Endodermal cell (in vitro differentiated cells): ENCODE results near the gene GSTP1. TPM values are rescaled to one million over a fixed set of nuclear protein-coding genes. Genes with fewer than 3 reads are reported as not detected.
"Not testable (repeated sequence)": the region's sequence is repeated elsewhere in the genome, so short reads cannot be mapped to it uniquely, and the experiment has no call there.

ENCODE experiments used
- DNase-seq: peaks from one replicate; pipeline ENCODE4 v3.0.0-alpha.2; 2017
- H3K27ac ChIP-seq: 2 replicates; pipeline ENCODE4 v1.5.1; 2013; ENCODE audit warnings: mild to moderate bottlenecking, low read depth, low read length, moderate library complexity
- H3K27me3 ChIP-seq: 2 replicates; pipeline ENCODE4 v1.6.1; 2013; ENCODE audit warnings: mild to moderate bottlenecking, low read length, moderate library complexity; ENCODE audit not compliant: insufficient read depth, control insufficient read depth, poor library complexity, severe bottlenecking
- H3K36me3 ChIP-seq: 2 replicates; pipeline ENCODE4 v1.7.0; 2013; ENCODE audit warnings: mild to moderate bottlenecking, low read length, moderate library complexity; ENCODE audit not compliant: control insufficient read depth, insufficient read depth
- H3K4me1 ChIP-seq: one replicate; pipeline ENCODE4 v1.7.0; 2013; ENCODE audit warnings: low read length; ENCODE audit not compliant: control insufficient read depth, insufficient read depth
- H3K4me3 ChIP-seq: 2 replicates; pipeline ENCODE4 v1.5.1; 2013; ENCODE audit warnings: mild to moderate bottlenecking, low read length, moderate library complexity
- H3K9ac ChIP-seq: 2 replicates; pipeline ENCODE4 v1.6.1; 2013; ENCODE audit warnings: mild to moderate bottlenecking, low read length, moderate library complexity; ENCODE audit not compliant: poor library complexity, severe bottlenecking; ENCODE audit errors: extremely low read depth
- H3K9me3 ChIP-seq: 2 replicates; pipeline ENCODE4 v1.6.1; 2013; ENCODE audit warnings: mild to moderate bottlenecking, low read length, moderate library complexity; ENCODE audit not compliant: control insufficient read depth
- H3K27ac Mint-ChIP-seq: 2 replicates; pipeline ENCODE4 v1.8.0; 2020; ENCODE audit warnings: mixed read lengths
- H3K27me3 Mint-ChIP-seq: 2 replicates; pipeline ENCODE4 v1.8.0; 2021; ENCODE audit warnings: mild to moderate bottlenecking, mixed read lengths; ENCODE audit not compliant: insufficient read depth
- H3K36me3 Mint-ChIP-seq: 2 replicates; pipeline ENCODE4 v1.8.0; 2020; ENCODE audit warnings: low read depth, mixed read lengths
- H3K4me1 Mint-ChIP-seq: 2 replicates; pipeline ENCODE4 v1.8.0; 2020; ENCODE audit warnings: mixed read lengths
- H3K4me3 Mint-ChIP-seq: 2 replicates; pipeline ENCODE4 v1.8.0; 2020; ENCODE audit warnings: mild to moderate bottlenecking, moderate library complexity, mixed read lengths
- H3K9me3 Mint-ChIP-seq: 2 replicates; pipeline ENCODE4 v1.8.0; 2020; ENCODE audit warnings: mild to moderate bottlenecking, mixed read lengths
- WGBS, 2 experiments: methylation state at CpG; one replicate each; pipeline versions ENCODE4 v1.1.5 to v1.1.7; 2013; ENCODE audit warnings: missing lambda C conversion rate in 2 of 2, mixed read lengths in 1 of 2; ENCODE audit not compliant: insufficient coverage in 1 of 2, insufficient read length in 1 of 2; 5-methylcytosine and 5-hydroxymethylcytosine counted together
- total RNA-seq, 2 donors: library from RNA; stranded (reverse); fragmentation: NEBNext Ultra II Directional in 1 of 2; extraction: Animal tissue kit (Norgen Biotek cat#: 25700) in 1 of 2; gene quantifications; 2 replicates in 1 of 2; 3 replicates in 1 of 2; pipeline ENCODE4 v1.2.1, GENCODE V29; 2021
- TF ChIP-seq, protein P1 (sequence below): fragments of 200-600 bp; sonication (generic); conservative IDR thresholded peaks from 2 replicates; pipeline ENCODE4 v1.5.0; 2021; ENCODE audit warnings: antibody characterized with exemption, mild to moderate bottlenecking

Gene GSTP1
- total RNA-seq, 2 donors from 2014 or later = 1,359 to 1,473 TPM

- Mint-ChIP-seq H3K27ac (no peak overlapping the region), H3K27me3 (peaks cover 3% of the 10 kb centered on the region), H3K4me3 (no peak overlapping the region), H3K36me3 (no peaks in the 10 kb centered on the region), H3K9me3 (peaks cover 2% of the 10 kb centered on the region), H3K4me1 (peaks cover 6% of the 10 kb centered on the region)
- H3K9me3 ChIP-seq = no peaks in the 10 kb centered on the region
- H3K4me1 ChIP-seq = no peaks in the 10 kb centered on the region
- no peak for DNase-seq
- H3K9ac ChIP-seq = no peak overlapping the region
- H3K27ac ChIP-seq = no peak overlapping the region
- TF ChIP-seq, protein P1, sequence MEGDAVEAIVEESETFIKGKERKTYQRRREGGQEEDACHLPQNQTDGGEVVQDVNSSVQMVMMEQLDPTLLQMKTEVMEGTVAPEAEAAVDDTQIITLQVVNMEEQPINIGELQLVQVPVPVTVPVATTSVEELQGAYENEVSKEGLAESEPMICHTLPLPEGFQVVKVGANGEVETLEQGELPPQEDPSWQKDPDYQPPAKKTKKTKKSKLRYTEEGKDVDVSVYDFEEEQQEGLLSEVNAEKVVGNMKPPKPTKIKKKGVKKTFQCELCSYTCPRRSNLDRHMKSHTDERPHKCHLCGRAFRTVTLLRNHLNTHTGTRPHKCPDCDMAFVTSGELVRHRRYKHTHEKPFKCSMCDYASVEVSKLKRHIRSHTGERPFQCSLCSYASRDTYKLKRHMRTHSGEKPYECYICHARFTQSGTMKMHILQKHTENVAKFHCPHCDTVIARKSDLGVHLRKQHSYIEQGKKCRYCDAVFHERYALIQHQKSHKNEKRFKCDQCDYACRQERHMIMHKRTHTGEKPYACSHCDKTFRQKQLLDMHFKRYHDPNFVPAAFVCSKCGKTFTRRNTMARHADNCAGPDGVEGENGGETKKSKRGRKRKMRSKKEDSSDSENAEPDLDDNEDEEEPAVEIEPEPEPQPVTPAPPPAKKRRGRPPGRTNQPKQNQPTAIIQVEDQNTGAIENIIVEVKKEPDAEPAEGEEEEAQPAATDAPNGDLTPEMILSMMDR = no peak
- H3K36me3 ChIP-seq = no peaks in the 10 kb centered on the region
- H3K4me3 ChIP-seq = no peak overlapping the region
- no peaks in the 10 kb centered on the region for H3K27me3 ChIP-seq
- 93 to 96% methylated on average over 11 to 19 of the region's 19 CpGs for WGBS, 2 experiments
These were observed 25.4 kb upstream of the GSTP1 start for GRCh38 chr11:67558084-67558772.

GRCh38 chr11:67561971-67562619, 21.5 kb upstream of the GSTP1 start:
- H3K27ac ChIP-seq = no peak overlapping the region
- TF ChIP-seq, protein P1 = no peak
- no peak overlapping the region for H3K4me3 ChIP-seq
- H3K27ac Mint-ChIP-seq = no peak overlapping the region
- H3K36me3 ChIP-seq = no peaks in the 10 kb centered on the region
- no peak overlapping the region for H3K4me3 Mint-ChIP-seq
- peaks cover 8% of the 10 kb centered on the region for H3K4me1 Mint-ChIP-seq
- peaks cover 3% of the 10 kb centered on the region for H3K27me3 Mint-ChIP-seq
- DNase-seq = no peak
- no peaks in the 10 kb centered on the region for H3K9me3 ChIP-seq
- no peak overlapping the region for H3K9ac ChIP-seq
- no peaks in the 10 kb centered on the region for H3K27me3 ChIP-seq
- no peaks in the 10 kb centered on the region for H3K4me1 ChIP-seq
- 83 to 97% methylated on average over 7 to 10 of the region's 10 CpGs for WGBS, 2 experiments
- no peaks in the 10 kb centered on the region for H3K9me3 Mint-ChIP-seq
- no peaks in the 10 kb centered on the region for H3K36me3 Mint-ChIP-seq

DNA sequence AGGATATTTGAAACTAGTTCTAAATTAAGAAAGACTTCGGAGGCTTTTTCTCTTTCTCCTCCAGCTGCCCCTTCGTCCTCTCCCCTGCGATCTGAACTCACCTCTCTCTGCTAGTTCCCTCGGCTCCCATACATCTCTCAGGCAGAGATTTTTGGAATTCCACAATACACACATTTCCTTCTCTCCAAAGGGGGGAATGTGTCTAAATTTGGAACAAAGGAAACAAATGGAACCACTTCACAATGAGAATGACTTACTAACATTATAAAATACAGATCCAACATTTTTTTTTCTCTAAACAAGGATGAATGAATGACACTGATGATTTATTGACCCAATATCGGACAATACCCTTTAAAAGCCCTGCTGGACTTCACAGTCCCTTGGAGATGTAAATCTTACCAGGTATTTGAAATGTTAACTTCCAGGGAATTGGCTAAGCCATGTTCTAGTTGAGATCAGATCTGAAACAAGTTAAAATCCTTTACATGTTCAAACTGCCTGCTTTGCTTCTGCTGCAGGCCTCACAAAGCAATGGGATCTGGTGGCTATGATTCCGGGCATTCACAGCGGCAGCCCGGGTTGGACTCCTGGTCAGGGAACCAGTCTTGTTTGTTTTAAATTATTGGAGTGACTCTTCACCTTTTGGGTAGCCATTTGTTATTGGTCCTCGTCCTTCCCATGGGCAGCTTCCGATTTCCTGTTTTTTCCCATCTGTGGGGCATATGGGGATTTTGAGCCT, 20.5 kb upstream of the GSTP1 start:
- Histone ChIP-seq H3K9me3 (no peaks in the 10 kb centered on the region), H3K27me3 (no peaks in the 10 kb centered on the region), H3K9ac (no peak overlapping the region), H3K36me3 (no peaks in the 10 kb centered on the region), H3K4me3 (no peak overlapping the region), H3K4me1 (no peaks in the 10 kb centered on the region), H3K27ac (peak overlapping the region; percentile 69)
- Mint-ChIP-seq H3K36me3 (no peaks in the 10 kb centered on the region), H3K9me3 (no peaks in the 10 kb centered on the region), H3K27me3 (peaks cover 3% of the 10 kb centered on the region), H3K27ac (peak overlapping the region; percentile 36), H3K4me3 (no peak overlapping the region), H3K4me1 (peaks cover 8% of the 10 kb centered on the region)
- TF ChIP-seq, protein P1 = no peak
- no peak for DNase-seq
- WGBS, 2 experiments = 78 to 91% methylated on average over 3 to 10 of the region's 10 CpGs

GRCh38 chr11:67563705-67564114, 19.9 kb upstream of the GSTP1 start:
- H3K27me3 ChIP-seq, H3K4me1 Mint-ChIP-seq, H3K4me3 Mint-ChIP-seq, H3K36me3 Mint-ChIP-seq, H3K9ac ChIP-seq, H3K27me3 Mint-ChIP-seq, H3K4me3 ChIP-seq, DNase-seq, H3K9me3 ChIP-seq, H3K4me1 ChIP-seq, H3K9me3 Mint-ChIP-seq, H3K36me3 ChIP-seq: not testable (repeated sequence)
- H3K27ac ChIP-seq = peak overlapping the region; percentile 69
- peak overlapping the region; percentile 36 for H3K27ac Mint-ChIP-seq
- 81 to 87% methylated on average over 6 to 11 of the region's 11 CpGs for WGBS, 2 experiments
